Measurements from ENCODE around the gene FREM2.

Gene FREM2

DNA sequence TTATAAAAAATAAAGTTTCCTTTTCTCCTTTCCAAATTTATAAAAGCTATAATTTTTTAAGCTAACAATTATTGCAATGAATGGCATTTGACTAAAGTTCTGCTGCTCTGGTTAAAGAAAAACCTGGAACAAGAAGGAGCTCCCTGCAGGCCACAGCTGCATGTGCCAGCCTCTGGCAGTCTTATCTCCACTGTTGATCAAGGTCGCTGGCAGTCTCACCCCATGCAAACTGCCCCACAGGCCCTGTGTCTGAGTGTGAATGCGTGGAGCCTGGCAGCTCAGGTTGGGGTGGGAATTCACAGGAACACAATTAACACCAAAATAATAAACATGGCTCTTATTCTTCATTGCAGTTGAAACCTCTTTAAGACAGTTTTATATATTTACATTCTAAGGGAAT, 30.2 kb upstream of the FREM2 start:
- TF ChIP-seq, protein P1, sequence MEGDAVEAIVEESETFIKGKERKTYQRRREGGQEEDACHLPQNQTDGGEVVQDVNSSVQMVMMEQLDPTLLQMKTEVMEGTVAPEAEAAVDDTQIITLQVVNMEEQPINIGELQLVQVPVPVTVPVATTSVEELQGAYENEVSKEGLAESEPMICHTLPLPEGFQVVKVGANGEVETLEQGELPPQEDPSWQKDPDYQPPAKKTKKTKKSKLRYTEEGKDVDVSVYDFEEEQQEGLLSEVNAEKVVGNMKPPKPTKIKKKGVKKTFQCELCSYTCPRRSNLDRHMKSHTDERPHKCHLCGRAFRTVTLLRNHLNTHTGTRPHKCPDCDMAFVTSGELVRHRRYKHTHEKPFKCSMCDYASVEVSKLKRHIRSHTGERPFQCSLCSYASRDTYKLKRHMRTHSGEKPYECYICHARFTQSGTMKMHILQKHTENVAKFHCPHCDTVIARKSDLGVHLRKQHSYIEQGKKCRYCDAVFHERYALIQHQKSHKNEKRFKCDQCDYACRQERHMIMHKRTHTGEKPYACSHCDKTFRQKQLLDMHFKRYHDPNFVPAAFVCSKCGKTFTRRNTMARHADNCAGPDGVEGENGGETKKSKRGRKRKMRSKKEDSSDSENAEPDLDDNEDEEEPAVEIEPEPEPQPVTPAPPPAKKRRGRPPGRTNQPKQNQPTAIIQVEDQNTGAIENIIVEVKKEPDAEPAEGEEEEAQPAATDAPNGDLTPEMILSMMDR (IDR thresholded peaks at IDR 0.05; ENCODE audit: insufficient read depth, low read length, poor library complexity, severe bottlenecking), result no peak
- Histone ChIP-seq H3K27me3 (replicated peaks; ENCODE audit: control insufficient read depth, insufficient read depth, low read length) (no peaks in the 10 kb centered on the region; the same call in 1 of the 2 replicates), H3K36me3 (ENCODE audit: control insufficient read depth, insufficient read depth, low read length) (no peaks in the 10 kb centered on the region), H3K4me3 (replicated peaks; ENCODE audit: low read depth, low read length) (no peak overlapping the region)
- DNase-seq (ENCODE audit: extremely low read depth, insufficient read length), result no peak

DNA sequence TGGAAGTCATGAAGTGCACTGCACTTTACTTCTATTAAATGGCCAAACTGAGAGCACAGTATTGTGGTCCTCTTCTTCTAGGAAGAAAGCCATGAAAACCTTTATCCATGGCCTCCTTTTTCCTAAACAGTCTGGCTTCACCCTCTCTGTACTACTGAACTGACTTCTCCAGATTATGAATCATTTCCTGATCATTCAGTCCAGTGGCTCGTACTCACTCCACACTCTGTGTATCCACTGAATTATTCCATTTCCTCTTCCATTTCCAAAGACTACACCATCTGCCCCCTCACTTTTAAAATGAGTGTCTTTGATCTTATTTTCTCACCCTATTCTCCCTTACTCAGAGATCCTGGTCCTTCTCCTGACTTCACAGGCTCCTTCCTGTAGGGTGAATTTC, 29.7 kb upstream of the FREM2 start:
- Histone ChIP-seq H3K27me3 (replicated peaks; ENCODE audit: control insufficient read depth, insufficient read depth, low read length) (no peaks in the 10 kb centered on the region; the same call in 1 of the 2 replicates), H3K4me3 (replicated peaks; ENCODE audit: low read depth, low read length) (no peak overlapping the region), H3K36me3 (ENCODE audit: control insufficient read depth, insufficient read depth, low read length) (no peaks in the 10 kb centered on the region)
- DNase-seq (ENCODE audit: extremely low read depth, insufficient read length), result no peak
- TF ChIP-seq, protein P1 (IDR thresholded peaks at IDR 0.05; ENCODE audit: insufficient read depth, low read length, poor library complexity, severe bottlenecking), result no peak

DNA sequence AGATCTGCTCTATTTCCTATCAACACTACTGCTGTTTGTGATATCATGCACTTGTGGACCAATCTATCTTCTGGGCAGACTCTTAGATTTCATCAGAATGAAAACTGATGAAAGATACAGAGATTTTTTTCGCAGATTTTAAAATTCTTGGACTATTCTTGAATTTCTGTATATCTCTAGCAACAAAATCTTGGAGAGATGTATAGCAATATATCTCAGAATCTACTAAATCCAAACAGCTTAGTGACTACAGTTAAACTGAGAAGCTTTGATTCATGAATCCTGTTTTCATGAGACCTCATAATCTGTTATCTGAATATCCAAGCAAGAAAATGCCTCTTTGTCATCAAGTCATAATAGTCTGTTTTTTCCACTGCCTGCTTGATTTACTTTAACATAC, 28.0 kb upstream of the FREM2 start:
- Histone ChIP-seq H3K4me3 (replicated peaks; ENCODE audit: low read depth, low read length) (no peak overlapping the region), H3K27me3 (replicated peaks; ENCODE audit: control insufficient read depth, insufficient read depth, low read length) (no peaks in the 10 kb centered on the region), H3K36me3 (ENCODE audit: control insufficient read depth, insufficient read depth, low read length) (no peaks in the 10 kb centered on the region)
- TF ChIP-seq, protein P1 (IDR thresholded peaks at IDR 0.05; ENCODE audit: insufficient read depth, low read length, poor library complexity, severe bottlenecking), result no peak
- no peak for DNase-seq (ENCODE audit: extremely low read depth, insufficient read length)

DNA sequence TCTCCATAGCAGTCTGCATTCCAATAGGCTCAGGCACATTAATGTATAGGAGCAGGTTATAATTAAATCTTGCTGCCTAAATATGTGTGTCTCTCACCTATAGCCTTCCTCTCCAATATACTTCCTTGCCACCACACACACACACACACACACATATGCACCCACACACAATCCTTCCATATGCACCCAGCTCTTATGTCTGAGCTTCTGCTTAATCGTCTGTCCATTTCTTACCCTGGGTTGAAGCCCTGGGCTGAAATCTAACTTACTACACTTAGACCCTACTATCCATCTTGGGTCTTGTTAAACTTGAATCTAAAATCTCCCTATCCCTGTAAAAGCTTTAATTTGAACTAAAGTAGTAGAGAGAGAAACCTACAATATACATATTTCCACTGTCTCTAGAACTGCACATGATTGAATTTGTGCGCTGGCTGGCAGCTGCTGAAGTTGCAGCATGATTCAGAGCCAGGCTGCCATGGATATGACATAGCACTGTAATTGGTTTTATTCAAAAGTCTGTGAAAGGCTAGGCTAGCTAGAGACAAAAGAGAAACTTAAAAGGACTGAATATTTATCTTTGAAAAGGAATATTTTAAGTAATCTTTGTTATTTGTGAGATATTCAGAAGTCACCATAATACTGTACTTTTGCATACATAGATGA, 25.7 kb upstream of the FREM2 start:
- no peak overlapping the region for H3K4me3 ChIP-seq (replicated peaks; ENCODE audit: low read depth, low read length)
- TF ChIP-seq, protein P1 (IDR thresholded peaks at IDR 0.05; ENCODE audit: insufficient read depth, low read length, poor library complexity, severe bottlenecking), result no peak
- DNase-seq (ENCODE audit: extremely low read depth, insufficient read length), result no peak
- no peaks in the 10 kb centered on the region for H3K27me3 ChIP-seq (replicated peaks; ENCODE audit: control insufficient read depth, insufficient read depth, low read length)
- H3K36me3 ChIP-seq (ENCODE audit: control insufficient read depth, insufficient read depth, low read length), result no peaks in the 10 kb centered on the region

DNA sequence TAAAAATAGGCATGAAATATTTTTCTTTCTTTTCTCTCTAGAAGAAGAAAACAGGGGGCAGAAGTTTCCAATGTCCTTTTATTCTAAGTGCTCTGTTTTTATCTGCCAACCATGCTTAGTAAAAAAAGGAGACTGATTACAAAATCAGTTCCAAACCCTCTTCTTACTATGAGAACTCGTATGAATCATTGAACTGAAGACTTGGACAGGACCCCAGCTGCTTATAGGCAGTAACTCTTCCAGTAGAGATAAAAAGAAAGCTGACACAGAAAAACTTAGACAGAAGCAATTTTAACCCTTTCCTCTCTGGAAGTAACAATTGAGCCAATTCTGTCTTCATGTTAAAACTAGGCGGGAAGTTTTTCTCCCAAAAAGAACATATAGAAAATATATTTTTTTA, 24.5 kb upstream of the FREM2 start:
- no peak overlapping the region for H3K4me3 ChIP-seq (replicated peaks; ENCODE audit: low read depth, low read length)
- H3K27me3 ChIP-seq (replicated peaks; ENCODE audit: control insufficient read depth, insufficient read depth, low read length), result no peaks in the 10 kb centered on the region
- H3K36me3 ChIP-seq (ENCODE audit: control insufficient read depth, insufficient read depth, low read length), result no peaks in the 10 kb centered on the region
- TF ChIP-seq, protein P1 (IDR thresholded peaks at IDR 0.05; ENCODE audit: insufficient read depth, low read length, poor library complexity, severe bottlenecking), result no peak
- no peak for DNase-seq (ENCODE audit: extremely low read depth, insufficient read length)

DNA sequence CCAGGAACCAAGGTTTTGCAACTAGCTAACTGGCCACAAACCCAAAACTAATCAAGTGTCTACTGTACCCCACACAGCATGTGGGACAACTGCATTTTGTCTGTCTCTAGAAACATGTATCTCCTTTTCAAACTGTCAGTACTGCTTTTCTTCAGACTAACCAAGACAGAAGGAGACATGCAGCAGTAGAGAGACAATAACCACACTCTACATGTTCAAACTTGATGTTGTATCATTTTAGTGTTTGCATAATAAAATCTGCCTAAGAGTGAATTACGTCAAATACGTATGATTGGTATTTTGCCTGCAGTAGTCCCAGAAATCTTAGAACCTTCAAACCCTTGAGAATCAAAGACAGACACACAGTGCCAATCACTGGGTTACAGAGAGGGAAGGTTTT, 22.0 kb upstream of the FREM2 start:
- TF ChIP-seq, protein P1 (IDR thresholded peaks at IDR 0.05; ENCODE audit: insufficient read depth, low read length, poor library complexity, severe bottlenecking), result no peak
- no peak for DNase-seq (ENCODE audit: extremely low read depth, insufficient read length)
- no peaks in the 10 kb centered on the region for H3K36me3 ChIP-seq (ENCODE audit: control insufficient read depth, insufficient read depth, low read length)

More for the DNA sequence above, 22.0 kb upstream of the FREM2 start:
- H3K27me3 ChIP-seq (replicated peaks; ENCODE audit: control insufficient read depth, insufficient read depth, low read length), result no peaks in the 10 kb centered on the region
- H3K4me3 ChIP-seq (replicated peaks; ENCODE audit: low read depth, low read length), result no peak overlapping the region

All from GM06990 (cell line).